Ramos (cell line): Measurements from ENCODE around the gene CHCHD2.
"Not testable (repeated sequence)": the region's sequence is repeated elsewhere in the genome, so short reads cannot be mapped to it uniquely, and the experiment has no call there.

Experiments
- in situ Hi-C: fragments of 300-500 bp; cut with MboI; formaldehyde crosslinking; loops from one replicate; pipeline ENCODE4 v1.14.3; 2022; ENCODE audit warnings: low sequenced_read_pairs; ENCODE audit not compliant: unreplicated experiment

The CHCHD2 gene

DNA sequence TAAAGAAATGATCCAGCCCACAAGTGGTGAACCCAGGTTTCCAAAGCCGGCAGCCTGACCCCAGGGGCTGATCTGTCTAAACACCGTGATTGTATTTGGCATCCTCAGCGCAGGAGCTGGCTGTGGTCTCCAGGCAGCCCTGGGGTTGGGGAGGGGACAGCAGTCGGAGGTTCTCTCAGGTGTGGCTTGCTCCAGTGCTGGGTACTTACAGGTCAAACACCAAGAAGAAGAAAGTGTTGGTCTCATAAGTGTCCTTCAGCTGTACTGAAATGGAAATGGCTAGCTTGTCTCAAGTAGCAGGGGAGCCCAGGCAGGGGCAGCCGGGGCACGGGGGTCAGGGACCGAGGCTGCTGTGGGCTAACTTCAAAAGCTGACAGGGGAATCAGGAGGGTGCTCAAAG, 19.5 kb downstream of the CHCHD2 start:
- in situ Hi-C loops = no loop called here

DNA sequence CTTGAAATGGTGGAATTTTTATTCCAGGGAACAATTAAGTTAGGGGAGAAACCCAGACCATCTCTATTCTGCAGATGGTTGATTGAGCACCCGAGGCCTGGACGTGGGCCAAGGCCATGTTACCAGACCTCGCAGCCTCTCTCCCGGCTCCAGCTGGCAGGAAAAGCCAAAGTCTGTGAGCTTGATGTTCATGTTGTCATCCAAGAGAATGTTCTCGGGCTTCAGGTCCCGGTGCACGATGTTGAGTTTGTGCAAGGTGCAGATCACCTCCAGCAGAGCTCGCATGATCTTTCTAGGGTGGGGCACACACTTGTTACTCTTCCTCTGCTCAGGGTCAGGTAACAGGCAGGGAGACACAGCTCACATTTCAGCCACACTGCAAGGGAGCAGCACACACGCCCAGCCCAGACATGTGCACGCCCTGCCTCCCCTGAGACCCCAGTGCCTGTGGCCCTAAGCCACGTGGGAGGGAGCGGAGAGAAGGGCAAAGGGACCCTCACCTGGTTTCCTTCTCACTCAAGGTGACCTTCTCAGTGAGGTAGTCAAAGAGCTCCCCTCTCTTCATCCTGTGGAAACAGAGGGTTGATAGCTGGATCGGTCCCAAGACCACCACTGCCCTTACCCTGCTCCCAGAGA, 23.0 kb downstream of the CHCHD2 start:
- in situ Hi-C loops = no loop called here

DNA sequence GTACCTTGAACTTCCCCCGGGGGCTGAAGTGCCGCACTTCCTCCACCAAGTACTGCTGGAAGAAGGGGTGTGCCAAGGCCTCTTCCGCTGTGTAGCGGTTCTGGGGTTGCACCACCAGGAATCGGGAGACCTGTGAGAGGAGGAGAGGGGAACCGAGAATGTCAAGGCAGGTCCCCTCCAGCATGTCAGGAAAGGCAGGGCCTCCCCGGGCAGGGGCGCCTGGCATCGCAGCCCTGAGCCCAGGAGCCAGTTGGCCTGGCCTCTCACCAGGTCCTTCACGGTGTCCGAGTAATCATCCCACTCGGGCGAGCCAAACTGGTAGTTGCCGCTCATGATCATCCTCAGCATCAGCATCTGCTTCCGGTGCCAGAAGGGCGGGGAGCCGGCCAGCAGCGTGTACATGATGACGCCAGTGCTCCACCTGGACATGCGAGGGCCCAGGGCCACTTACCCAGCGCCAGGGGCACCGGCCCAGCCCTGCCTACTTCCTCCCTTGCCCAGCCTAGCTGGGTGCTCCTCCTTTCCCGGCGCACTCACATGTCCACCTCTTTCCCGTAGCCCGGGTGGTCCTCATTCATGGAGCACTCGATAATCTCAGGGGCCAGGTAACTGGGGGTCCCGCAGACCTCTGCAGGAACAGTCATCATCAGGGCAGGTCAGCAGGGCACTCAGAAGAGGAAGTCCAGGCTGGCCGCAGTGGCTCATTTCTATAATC, 24.5 kb downstream of the CHCHD2 start:
- in situ Hi-C loops = no loop called here

DNA sequence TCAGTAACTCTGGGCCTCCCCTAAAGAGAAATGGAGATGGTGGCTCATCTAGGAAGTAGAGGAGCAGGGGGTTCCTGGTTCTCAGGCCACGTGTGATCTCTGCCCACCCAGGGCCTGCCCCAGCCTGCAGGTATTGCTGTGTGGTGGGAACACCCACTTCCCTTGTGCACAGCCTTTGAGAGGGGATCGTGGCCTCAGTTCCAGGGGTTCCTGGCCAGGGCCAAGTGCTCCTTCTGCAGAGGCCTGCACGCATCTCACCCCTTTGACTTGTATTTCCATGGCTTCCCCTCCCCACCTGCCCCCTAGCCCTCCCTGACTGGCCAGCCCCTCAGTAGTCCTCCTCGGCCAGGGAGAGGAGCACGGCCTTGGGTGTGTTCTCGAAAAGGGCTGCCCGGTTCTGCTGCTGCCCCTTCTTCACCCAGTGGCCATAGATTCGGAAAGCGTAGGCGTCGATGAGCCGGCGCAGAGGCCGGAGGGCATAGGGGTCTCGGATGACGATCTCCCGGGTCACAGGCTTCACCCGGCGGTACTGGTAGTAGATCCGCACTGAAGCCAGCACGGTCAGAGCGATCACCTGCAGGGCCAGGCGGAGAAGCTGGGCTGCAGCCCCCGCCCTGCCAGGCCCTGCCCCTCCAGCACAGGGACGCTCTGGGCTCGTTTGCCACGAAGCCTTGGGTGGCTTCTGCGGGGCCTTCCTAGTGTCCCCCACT, 25.4 kb downstream of the CHCHD2 start:
- in situ Hi-C loops = not testable (repeated sequence)

DNA sequence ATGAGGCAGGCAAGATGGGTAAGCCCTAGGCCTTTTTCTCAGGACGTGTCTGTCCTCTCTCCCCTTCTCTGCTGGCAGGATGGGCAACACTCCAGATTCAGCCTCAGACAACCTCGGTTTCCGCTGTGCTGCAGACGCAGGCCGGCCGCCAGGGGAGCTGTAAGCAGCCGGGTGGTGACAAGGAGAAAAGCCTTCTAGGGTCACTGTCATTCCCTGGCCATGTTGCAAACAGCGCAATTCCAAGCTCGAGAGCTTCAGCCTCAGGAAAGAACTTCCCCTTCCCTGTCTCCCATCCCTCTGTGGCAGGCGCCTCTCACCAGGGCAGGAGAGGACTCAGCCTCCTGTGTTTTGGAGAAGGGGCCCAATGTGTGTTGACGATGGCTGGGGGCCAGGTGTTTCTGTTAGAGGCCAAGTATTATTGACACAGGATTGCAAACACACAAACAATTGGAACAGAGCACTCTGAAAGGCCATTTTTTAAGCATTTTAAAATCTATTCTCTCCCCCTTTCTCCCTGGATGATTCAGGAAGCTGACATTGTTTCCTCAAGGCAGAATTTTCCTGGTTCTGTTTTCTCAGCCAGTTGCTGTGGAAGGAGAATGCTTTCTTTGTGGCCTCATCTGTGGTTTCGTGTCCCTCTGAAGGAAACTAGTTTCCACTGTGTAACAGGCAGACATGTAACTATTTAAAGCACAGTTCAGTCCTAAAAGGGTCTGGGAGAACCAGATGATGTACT, 26.7 kb downstream of the CHCHD2 start:
- in situ Hi-C loops = loop anchor here (10.0 kb wide), 1 partner anchor 435 kb away; no protein-coding TSS in a partner anchor

DNA sequence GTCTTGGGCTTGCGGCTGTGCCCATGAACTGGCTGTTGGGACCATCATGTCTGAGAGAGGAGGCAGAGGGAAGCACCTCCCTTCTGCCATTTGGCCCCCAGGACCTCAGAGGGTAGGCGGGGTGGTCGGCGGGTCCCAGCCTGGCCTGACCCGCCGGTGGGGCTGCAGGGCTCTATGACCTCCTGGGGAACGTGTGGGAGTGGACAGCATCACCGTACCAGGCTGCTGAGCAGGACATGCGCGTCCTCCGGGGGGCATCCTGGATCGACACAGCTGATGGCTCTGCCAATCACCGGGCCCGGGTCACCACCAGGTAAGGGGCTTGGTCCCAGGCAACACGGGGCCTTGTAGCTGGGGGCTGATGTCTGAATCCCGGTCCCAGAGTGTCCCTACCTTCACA, 28.1 kb downstream of the CHCHD2 start:
- in situ Hi-C loops = loop anchor here (10.0 kb wide), 1 partner anchor 433 kb away; no protein-coding TSS in a partner anchor

DNA sequence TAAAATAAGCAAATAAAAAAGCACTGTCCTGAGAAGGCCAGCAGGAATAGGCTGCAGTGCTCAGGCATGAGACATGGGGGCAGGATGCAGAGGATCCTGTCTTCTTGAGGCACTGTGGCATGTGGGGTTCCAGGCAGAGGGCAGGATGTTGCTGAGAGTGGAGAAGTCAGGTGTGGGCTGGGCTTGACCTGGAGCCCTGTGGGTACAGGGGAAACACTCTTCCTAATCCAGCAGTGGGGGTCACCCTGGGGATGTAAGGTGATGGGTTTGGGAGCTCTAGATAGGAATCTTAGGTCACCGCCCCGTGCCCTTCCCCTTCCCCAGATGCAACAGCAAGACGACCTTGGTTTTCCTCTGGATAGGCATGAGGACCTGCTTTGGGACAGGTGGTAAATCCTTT, 28.6 kb downstream of the CHCHD2 start:
- in situ Hi-C loops = loop anchor here (10.0 kb wide), 1 partner anchor 433 kb away; no protein-coding TSS in a partner anchor

DNA sequence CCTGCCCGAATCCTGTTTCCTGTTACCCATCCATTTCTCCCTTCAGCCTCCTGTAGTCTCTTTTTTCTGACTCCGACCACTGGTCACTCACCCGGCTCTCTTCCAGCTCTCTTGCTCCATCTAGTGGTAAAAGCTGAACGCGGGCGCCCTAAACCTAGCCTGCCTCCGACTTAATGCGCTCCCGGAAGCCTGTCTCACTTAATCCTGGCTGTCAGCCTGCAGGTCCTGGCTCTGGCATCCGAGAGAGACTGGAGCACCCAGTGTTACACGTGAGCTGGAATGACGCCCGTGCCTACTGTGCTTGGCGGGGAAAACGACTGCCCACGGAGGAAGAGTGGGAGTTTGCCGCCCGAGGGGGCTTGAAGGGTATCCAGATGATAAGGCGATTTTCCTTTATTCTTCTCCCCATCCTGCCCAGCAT, 31.9 kb downstream of the CHCHD2 start:
- in situ Hi-C loops = loop anchor here (5.0 to 10.0 kb wide), 2 partner anchors 67 to 430 kb away; no protein-coding TSS in a partner anchor

DNA sequence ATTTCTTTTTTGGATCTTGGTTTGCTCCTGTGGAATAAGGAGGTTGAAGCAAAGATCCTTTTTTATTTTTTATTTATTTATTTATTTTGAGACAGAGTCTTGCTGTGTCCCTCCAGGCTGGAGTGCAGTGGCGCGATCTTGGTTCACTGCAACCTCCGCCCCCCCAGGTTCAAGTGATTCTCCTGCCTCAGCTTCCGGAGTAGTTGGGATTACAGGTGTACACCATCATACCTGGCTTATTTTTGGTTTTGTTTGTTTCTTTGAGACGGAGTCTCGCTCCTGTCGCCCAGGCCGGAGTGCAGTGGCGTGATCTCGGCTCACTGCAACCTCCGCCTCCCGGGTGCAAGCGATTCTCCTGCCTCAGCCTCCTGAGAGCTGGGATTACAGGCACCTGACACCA, 39.9 kb downstream of the CHCHD2 start:
- in situ Hi-C loops = not testable (repeated sequence)

DNA sequence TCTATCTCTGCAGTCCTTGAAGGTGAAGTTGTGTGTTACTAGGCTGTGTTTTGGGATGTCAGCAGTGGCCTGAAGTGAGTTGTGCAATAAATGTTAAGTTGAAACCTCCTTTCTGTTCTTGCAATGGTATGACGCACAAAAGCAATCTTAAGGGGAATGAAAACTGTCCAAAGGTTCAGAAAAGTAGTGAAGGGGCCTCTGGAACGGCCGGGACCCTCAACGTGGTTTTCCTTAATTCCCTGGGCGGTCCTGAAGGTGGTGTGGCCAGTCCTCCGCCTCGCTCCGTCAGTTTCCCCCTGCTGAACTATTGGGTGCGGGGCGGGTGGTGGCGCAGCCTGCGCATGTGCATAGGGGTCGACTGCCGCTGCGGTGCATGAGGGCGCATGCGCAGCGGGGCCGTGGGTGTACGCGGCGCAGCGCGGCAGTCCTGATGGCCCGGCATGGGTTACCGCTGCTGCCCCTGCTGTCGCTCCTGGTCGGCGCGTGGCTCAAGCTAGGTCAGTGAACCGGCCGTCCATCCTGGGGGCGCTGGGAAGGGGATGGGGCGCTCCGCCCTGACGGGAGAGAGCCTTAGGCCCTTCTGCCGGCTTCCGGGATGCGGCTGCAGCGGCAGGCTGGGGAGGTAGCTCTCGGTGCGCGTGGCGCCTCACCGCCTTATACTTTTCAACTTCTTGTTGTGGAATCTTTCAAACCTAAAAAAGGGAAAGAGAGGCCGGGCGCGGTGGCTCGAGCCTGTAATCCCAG, 42.2 kb downstream of the CHCHD2 start, which contains the start of gene SUMF2:
SUMF2 (plus strand) TSS at position 405 of the 744 bp plus-strand sequence; CDS start at position 431, 26 bp downstream.
- in situ Hi-C loops = no loop called here

DNA sequence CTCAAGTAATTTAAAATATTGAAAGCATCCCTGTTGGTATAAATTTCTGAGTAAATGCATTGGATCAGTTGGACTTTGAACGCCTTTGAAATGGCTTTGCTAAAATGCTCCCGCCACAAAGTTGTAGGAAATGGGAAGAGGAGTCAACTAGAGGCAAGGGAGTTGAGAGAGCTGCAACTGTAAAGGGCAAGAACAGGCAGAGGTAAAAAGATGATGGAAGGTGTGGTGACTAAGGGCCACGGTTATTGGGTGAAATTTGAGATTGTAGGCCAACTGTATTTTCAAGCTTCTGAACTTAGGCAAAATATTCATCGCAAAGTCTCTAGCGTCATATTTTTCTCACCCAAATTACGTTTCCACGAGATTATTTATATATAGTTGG, 42.8 kb downstream of the CHCHD2 start:
- in situ Hi-C loops = no loop called here

DNA sequence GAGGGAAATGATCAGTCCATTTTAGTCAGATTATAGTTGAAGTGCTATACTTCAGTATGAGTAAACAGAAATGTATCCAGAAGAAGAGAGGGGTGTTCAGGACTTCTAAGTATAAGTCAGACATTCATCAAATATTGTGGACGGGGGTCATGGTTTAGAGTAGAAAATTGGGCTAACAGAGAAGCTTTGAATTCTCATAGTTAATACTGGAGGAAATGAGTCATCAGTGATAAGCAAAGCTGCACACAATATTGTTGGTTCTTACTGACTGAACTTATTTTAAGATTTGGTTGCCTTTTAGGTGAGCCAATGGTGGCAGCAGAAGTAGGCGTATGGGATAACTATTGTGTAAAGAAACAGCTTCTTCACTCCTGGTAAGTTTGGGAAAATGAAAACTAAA, 43.9 kb downstream of the CHCHD2 start:
- in situ Hi-C loops = no loop called here

DNA sequence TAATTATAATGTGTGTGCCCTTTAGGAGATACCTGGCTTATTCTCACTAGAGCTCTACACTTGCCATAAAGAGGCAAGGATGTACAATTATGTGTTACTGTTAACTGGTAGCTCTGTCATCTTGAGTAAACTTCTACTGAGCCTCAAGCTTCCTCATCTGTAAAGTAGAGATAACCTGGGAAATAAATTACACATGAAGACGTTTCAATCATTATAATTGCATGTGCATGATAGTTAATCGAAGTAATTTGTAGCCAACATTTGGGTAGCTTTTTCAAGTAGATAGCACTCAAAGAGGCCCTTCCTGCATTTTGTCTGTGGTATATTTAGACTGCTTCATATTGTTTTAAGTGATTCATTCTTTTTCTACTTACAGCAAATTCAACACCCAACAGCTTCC, 52.3 kb downstream of the CHCHD2 start:
- in situ Hi-C loops = no loop called here

DNA sequence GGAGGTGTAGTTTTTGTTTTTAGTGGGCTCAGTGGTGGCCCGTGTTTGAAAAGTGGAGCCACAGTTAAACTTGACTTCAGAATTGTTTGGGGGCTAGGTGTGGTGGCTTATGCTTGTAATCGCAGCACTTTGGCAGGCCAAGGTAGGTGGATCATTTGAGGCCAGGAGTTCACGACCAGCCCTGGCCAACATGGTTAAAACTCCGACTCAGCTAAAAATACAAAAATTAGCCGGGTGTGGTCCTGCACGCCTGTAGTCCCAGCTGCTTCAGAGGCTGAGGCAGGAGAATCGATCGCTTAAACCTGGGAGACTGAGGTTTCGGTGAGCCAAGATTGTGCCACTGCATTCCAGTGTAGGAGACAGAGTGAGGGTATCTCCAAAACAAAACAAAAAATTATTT, 52.9 kb downstream of the CHCHD2 start:
- in situ Hi-C loops = no loop called here
